GM18505 (cell line): ENCODE data around the gene KRTAP5-6.
"Not testable (repeated sequence)": the region's sequence is repeated elsewhere in the genome, so short reads cannot be mapped to it uniquely, and the experiment has no call there.

Experiments used
- ATAC-seq: cut with Tn5 transposase; IDR thresholded peaks from one replicate; pipeline ENCODE4 v1.9.1; 2021; ENCODE audit not compliant: unreplicated experiment
- POLR2A ChIP-seq: IDR thresholded peaks from 4 replicates; pipeline ENCODE4 v1.6.1; 2011; ENCODE audit warnings: borderline replicate concordance; ENCODE audit not compliant: insufficient read depth, insufficient read length; ENCODE audit errors: extremely low read depth

KRTAP5-6 gene

GRCh38 chr11:1654388-1655167, 42.4 kb upstream of the KRTAP5-6 start:
- ATAC-seq, result no peak
- no peak for TF ChIP-seq POLR2A

GRCh38 chr11:1655168-1656060, 41.6 kb upstream of the KRTAP5-6 start:
- no peak for ATAC-seq

GRCh38 chr11:1656061-1656441, 40.9 kb upstream of the KRTAP5-6 start:
- TF ChIP-seq POLR2A, result no peak
- no peak for ATAC-seq

More at GRCh38 chr11:1655168-1656060, 41.6 kb upstream of the KRTAP5-6 start:
- TF ChIP-seq POLR2A, result no peak

GRCh38 chr11:1656670-1657069, 40.3 kb upstream of the KRTAP5-6 start:
- ATAC-seq, result no peak

GRCh38 chr11:1659506-1659905, 37.5 kb upstream of the KRTAP5-6 start:
- TF ChIP-seq POLR2A, result no peak
- ATAC-seq, result no peak

More at GRCh38 chr11:1656670-1657069, 40.3 kb upstream of the KRTAP5-6 start:
- TF ChIP-seq POLR2A, result no peak

- ATAC-seq, result no peak
- TF ChIP-seq POLR2A, result no peak
These were observed 36.7 kb upstream of the KRTAP5-6 start for GRCh38 chr11:1660111-1660867.

GRCh38 chr11:1661454-1662269, 35.3 kb upstream of the KRTAP5-6 start:
- ATAC-seq, result not testable (repeated sequence)

GRCh38 chr11:1662699-1663283, 34.2 kb upstream of the KRTAP5-6 start:
- ATAC-seq, result not testable (repeated sequence)

GRCh38 chr11:1665313-1665712, 31.7 kb upstream of the KRTAP5-6 start:
- TF ChIP-seq POLR2A, result no peak
- no peak for ATAC-seq

- TF ChIP-seq POLR2A, result no peak
- no peak for ATAC-seq
These were observed 29.7 kb upstream of the KRTAP5-6 start for GRCh38 chr11:1667121-1667850.

GRCh38 chr11:1667906-1668305, 29.1 kb upstream of the KRTAP5-6 start:
- no peak for ATAC-seq
- no peak for TF ChIP-seq POLR2A
